Activated CD4-positive, alpha-beta T cell treated with anti-CD3 and anti-CD28 coated beads for 4 hours (primary cell): ENCODE data around the gene ZNF831.

Experiments
- DNase-seq, 2 donors: peaks; one replicate each; pipeline ENCODE4 v3.0.0-alpha.2; 2020

Gene ZNF831

DNA sequence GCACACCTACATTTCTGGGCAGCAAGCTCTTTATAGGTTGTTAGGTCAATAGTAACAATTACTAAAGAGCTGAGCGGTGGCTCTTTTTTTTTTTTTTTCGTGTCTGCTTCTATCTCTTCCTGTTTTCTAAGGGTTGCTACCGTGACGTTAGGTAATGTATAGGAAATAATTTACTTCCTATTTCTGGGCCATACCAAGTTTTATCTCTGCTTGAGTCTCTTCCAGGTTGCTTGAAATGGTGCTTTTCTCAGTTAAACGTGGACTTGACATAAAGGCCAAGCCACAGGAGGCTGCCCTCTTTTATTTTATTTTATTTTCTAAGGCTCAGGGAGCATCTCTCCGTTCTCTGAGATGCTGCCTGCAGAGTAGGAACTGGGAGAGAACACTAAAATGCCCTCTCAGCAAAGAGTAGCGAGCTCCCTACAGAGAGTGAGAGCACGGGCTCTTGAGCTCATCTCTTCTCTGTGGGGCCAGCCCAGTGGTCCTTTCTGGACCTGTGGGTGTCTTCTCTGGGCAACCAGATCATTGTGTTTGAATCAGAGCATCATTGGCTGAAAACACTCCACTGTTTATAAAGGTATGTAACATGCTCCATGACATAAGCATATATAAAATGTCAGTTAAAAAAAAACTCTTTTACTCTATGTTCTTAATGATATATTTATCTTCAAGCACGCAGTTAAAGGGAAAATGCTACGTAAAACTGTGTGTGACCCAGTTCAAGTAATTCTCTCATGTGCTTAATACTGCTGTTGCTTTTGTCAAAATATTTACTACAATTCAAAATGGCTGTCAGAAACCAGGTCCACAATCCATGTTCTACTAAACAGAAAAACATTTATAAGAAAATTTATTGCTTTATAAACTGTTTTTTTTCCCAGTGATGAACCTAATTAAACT lies at the start of gene ZNF831:
Gene ZNF831 (plus strand): TSS at position 191 of the 900 bp plus-strand sequence. CDS start 27,199 bp downstream, outside the sequence.
- DNase-seq: no peak

DNA sequence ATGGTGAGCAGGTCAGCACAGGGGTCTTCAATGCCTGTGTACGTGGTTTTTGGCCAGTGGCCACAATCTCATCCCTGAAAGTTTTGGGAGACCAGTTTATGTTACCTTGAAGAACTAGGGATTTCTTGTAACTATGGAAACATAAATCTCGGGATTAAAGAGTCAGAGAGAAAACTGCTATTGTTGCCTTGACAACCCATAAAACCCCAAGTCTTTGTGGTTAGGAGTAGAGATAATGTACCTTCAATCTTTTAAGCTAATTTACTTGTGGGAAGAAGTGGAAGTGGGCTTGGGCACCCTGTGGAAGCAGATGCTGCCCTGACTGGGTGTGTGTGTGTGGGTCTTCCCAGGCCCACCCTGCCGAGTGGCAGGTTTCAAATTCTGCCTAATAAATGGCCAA lies 46.1 kb upstream of the ZNF831 start:
- no peak for DNase-seq

DNA sequence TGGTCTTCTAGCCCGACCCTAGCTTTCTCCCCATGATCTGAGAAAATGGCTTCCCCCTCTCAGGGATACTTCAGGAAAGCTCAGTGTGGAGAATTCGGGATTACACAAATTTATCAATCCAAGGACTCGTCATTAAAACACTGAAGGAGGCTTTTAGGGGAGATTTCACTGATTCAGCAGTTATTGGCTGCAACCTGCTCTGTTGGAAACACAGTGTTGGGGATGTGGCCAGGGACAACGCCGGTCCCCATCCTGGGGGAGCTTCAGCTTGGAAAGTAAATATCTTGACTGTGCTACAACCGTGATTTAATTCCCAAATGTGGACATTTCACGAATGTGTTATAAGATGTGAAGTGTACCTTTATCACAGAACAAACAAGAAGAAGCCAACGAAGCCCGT lies 44.8 kb upstream of the ZNF831 start:
- no peak for DNase-seq

DNA sequence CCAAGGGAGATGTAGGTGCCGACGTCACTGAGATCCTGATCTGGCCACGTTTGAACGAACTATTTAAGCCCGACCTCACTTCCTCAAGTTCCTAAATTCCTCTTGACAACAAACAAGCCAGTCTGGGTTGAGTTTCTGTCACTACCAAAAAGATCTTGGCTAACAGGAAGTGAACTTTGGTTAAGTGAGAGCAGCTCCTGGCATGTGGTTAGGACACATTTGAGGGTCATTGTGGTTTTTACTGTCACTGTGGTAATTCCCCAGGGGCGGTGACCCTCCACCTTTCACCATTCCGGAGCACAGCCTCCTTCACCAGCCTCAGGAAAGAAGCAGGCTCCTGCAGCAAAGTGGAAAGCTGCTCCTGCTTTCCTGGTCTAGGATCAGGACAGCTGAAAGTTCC lies 43.1 kb upstream of the ZNF831 start:
- peak in 1 of 2 donors; percentile 16 for DNase-seq

DNA sequence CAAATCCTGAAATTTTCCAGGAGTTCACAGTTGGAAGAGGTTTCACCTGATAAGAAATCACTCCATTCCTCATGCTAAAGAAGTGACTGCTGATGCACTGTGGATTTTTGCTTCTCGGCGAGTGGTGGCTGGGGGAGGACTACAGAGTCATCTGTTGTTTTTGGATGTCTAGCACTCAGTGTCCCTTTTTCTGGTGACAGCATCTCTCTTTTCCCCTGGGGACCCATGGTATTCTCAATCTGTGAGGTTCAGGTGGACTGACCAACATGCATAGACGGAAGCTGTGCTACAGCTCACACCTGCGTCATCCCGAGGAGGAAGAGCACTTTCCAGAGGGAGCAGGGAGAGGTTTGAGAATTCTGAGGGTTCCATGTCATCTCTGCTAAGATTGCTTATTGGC lies 42.7 kb upstream of the ZNF831 start:
- no peak for DNase-seq

DNA sequence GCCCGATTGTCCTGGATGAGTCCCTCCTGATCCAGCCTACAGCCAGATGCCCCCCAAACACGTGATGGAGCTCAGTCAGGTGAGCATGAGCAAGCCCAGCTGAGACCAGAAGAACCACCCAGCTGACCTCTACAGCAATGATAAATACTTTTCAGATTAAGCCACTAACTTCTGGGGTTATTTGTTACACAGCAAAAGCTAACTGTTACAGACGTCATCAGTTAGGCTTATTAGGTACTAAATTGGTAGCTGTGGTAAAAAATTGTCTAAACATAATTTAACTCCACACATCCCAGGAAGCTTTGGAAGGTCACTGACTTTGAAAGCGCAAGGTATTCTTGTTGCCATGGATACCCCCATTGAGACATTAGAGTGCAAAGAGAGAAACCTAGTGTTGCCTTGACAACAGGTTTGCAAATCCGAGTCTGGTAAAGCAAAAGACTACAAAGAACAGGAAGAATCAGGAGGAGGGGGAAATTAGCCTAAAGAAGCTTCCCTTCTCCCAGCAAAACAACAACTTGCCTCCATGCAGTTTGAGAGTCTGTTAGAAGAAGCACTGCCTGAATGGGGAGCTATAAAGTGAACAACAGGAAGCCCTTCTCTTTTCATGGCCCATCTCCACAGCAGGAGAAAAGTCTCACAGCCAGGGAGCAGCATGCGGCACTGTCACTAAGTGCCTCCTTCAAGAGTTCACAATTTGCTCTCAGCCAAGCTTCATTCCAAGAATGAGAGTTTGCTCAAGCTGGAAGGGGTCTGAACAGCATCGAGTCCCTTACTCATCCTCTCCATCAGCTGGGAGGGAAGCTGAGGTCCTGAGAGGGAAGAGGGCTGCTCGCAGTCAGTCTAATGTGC lies 41.7 kb upstream of the ZNF831 start:
- DNase-seq: no peak

DNA sequence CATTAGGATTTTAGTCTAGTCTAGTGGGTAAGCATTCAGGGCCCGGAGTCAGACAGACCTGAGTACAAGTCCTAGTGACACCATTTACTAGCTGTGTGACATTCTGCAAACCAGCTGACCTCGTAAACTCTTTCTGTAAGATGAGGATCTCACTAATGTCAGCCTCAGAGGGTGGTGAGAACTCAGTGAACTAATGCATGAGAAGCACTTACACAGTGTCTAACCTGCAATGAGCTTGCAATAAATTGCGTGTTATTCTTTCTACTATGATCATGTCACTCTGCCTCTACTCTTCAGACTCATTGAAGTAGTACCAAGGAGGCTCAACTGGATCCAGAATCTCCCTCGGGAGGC lies 41.1 kb upstream of the ZNF831 start:
- DNase-seq: no peak

DNA sequence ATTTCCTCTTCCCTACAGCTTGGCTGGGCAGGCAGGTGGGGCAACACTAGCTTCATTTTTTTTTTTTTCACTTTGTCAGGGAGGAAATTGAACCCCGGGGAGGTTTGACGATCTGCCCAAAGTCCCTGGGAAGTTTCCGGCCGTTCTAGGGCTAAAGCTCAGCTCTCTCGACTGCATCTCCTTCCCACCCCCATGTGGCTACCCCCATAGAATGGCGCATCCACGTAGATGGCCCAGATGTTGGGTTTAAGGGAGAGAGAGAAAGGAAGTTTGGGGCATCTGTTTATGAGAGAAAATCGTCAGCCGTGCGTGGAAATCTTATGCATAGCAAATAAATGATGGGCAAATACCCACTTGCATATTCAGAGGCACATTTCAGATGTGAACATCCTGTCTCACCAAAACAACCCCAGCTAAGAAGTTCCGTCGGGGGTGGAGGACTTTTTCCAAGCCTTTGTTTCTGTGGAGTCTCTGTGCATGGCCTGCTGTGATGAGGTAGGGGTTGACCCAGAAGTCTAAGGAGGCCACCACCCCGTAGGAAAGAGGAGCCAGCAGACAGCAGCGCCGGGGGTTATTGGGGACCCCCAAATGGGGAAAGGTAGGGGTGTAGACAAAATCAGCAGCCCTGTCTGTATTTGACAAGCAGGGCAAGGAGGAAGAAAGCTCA lies 40.5 kb upstream of the ZNF831 start:
- peak; percentile 60 to 64 for DNase-seq

DNA sequence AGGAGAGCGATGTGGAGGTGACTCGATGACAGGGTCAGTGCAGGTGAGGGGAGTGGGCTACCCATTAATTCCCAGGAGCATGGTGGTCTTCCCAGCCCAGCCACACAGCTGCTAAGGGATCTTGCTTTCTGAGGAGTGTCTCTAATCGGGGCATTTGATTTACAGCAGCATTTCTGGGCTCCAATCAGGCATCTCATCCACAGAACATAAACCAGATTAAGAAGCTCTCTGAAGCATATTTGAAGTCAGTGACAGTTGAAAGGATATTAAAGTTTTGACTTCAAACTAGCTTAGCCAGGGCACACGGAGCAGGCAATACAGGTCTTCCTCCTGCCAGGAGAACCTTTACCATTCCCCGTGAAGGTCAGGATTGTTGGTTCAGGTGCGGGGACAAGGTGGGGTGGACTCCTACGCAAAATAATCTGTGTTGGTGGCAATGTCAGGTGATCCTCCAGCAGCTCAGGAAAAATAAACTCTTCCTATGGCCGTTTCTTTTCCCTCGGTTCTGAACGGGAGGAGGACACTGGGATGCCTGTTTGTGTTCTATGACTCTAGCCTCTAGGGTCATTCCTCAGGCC lies 39.9 kb upstream of the ZNF831 start:
- no peak for DNase-seq

DNA sequence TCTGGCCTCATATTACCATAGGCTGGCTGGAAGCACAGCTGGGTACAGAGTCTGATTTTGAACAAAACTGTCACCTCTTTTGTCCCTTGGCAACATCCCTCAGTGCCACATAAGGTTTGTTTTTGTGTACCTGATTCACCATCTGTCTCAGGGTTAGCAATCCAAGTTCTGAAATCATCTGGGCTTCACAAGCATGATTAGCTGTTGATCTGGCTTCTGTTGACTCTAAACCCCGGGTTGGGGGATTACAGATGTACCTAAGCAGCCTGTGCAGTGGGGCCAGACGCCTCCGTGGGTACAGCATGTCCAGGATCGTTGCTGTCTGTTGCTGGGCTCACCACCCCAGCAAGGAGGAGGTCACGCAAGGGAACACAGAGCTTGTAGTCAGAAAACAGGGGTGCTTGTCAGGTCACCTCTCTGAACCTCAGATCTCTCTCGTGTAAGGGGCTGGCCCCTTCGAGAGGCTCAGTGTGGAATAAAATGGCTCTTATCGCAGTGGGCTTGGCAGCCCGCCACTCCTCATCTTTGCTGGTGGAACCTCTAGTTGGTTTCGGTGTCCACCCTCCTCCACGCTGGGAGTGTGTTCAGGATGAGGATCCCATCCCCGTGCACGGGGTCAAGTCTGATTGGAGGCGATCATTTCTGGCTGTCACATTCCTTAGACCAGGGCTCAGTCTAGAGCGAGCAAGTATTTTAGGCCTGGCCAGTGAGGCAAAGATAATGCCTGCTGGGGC lies 39.2 kb upstream of the ZNF831 start:
- no peak for DNase-seq

DNA sequence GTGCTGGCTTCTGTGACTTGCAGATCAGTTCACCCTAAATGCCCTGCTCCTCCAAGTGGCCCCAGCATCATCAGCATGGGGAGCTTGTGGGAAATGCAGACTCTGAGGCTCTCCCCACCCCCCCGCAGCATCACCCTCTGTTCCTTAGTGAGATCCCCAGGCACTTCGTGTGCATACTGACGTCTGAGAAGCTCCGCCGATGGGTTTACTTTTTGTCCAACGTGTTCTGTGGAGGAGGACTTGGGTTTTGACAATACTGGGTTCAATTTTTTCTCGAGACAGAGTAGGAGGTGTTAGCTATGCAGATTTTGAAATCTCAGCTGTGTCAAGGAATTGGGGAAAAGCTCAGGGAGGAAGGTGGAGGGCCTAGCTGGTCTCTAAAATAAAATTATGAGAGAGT lies 38.3 kb upstream of the ZNF831 start:
- DNase-seq: no peak

DNA sequence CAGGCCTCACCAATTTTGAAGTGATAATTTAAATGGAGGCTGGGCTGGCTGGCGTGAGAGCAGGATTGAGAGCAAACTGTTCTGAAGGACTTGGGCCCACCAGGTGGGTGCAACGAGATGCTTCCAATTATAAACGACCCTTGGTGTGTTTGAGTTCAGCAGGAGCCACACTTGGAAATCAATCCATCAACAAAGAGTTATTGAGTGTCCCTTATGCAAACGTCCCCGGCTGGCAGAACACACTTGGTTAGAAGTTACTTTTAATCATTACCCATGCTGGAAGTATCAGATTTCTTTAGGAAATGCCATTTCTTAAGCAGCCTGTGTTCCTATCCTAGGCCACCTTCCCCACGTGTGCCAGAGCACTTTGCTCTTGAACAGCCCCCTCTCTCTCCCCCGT lies 37.8 kb upstream of the ZNF831 start:
- no peak for DNase-seq

DNA sequence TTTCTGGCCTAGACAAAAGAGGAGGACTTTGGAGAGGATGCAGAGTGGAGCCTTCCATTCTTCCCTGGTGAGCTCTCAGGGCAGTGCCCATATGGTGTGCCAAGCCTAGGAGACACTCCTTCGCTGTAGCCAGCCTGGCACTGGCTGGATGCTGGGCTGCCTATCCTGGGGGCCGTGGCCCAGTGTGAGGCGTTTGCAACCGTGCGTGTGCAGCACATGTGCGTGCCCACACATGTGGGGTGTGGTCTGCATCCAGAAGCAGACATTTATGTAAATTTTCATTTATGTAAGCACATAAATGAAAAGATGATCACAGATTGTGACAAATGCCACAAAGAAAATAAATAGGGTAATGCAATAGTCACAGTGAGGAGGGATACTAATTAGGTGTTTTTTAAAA lies 35.8 kb upstream of the ZNF831 start:
- no peak for DNase-seq

DNA sequence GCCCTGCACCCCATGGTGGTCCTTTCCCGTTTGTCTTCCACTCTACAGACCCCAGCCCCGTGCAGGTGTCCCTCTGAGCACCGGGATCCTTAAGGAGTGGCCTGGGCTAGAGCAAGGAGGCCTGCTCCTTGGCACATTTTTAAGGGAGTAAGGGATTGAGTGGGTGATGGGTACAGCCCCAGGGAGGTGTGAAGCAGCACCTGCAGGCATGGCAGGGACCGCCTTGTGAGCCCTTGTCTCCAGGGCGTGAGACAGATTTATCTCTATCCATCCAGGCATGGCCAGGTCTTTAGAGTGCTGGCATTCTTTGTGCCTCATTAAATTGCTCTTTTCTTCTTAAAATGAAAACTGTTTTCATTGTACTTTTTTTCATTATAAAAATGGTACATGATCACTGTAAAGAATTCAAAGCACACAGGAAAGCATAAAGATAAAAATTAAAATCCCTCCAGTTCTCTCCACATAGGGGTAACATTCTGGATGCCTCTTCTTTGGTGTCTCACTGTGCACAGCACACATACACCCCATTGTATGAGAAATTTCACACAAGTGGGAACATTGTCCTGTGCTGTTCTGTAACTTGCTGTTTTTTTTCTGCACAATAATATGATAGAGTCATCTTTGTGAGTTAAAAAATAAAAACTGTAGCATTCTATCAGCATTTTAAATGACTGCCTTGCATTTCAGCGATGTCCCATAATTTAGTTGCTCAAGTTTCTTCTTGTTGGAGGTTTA lies 31.9 kb upstream of the ZNF831 start:
- no peak for DNase-seq

DNA sequence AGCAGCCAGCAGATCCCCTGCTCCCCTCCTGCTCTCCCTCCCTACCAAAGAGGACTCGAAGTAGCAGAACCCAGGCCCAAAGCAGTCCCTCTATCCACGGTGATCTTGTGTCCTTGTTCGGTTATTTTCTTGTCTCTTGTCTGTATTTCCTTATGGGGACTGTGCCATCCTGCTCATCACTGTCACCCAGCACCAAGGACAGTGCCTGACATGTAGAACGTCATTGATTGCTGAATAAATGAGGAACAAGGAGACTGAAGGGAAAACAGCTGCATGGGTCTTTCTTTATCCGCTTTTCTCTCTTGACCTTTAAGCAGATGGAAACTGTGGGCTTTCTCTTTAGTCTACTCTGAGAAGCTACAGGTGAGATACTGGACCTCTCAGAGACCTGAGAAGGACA lies 29.4 kb upstream of the ZNF831 start:
- DNase-seq: no peak

DNA sequence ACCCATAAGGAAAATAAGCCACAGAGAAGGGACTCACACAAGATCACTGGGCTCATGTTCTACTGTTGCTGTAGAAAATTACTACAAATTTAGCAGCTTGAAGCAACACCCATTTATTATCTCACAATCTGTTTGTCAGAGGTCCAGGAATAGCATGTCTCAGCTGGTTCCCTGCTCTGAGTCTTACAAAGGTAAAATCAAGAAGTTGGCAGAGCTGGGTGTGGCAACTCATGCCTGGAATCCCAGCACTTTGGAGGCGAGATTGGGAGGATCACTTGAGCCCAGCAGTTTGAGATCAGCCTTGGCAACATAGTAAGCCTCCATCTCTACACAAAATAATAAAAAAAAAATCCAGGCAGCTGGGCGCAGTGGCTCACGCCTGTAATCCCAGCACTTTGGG lies 28.5 kb upstream of the ZNF831 start:
- DNase-seq: no peak

DNA sequence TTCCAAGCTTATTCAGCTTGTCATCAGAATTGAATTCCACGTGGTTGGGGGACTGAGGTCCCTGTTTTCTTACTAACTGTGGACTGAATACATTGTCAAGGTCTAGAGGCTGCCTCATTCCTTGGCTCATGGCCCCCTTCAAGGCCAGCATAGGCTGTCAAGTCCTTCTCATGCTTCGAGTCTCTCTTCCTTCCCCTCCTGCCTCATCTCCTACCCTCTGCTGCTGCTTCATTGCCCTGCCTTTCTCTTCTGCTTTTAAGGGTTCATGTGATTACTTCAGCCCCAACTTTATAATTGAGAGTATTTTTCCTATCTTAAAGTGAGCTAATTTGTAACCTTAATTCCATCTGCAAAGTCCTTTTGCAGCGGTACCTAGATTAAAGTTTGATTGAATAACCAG lies 27.6 kb upstream of the ZNF831 start:
- DNase-seq: no peak

DNA sequence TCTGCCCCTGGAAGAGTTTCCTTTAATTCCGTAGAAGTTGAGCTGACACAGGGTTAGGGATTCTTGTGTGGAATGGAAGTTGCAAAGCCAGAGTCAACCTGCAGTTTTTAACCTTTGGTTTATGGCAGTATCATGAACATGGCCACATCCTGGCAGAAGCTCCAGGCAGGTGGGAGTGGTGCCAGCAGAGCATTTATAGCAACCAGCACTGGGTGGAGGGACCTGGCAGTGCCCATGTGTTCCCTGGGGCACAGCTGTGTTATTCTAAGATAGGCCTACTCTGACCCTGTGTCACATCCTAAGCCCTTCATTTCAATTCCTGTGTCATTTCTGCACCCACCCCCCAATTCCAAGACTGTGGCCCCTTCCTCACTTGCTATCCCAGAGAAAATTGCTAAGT lies 26.1 kb upstream of the ZNF831 start:
- no peak for DNase-seq

DNA sequence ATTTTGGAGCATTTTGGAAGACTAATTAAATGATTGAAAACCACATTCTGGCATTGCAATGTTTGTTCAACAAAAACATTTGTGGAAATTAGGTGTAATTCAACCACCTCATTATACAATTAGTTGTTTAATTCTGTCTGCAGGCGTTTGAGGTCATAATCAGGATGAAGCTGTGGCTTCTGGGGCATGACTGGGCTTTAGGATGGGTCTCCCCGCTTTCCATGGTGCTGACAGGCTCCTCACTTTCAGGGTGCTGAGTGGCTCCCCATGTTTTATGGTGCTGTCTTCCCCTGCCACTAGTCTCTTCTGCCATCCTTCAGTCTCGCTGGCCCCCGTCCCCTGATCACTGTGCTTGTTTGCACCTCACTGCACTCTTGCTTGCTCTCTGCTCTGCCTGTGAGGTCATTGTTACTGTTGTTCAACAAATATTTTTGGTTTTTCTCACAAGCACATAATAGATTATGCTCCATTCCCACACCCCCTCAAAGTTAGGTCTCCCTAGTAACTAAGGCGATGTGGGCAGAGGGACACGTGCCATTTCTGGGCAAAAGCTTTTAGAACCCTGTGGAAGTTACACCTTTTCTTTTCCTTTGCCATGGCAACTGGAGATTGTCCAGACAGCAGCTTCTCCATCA lies 25.4 kb upstream of the ZNF831 start:
- DNase-seq: no peak

DNA sequence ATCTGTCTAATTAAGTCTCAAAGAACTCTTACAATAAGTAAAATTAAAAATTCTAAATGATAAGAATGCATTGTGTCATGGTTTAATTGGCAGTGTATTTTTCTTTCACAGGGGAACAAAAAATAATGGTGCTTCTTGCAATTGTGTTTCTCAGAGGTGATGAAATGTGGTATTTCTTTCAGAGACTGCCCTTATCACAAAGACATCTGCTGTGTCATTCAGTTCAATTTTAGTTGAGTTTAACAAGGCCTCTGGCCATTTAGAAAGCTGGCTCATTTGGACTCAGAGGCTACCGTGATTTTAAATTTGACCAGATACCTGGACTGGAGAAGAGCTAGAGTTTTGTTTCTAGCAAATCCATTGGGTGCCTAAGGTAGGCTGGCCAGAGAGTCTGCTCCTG lies 23.6 kb upstream of the ZNF831 start:
- no peak for DNase-seq
